ENCODE results near the gene PLIN3. TPM values are rescaled to one million over a fixed set of nuclear protein-coding genes. Genes with fewer than 3 reads are reported as not detected.

The PLIN3 gene
- total and polyA plus RNA-seq, 7 donors = 20.3 to 191 (median 34.2) TPM

GRCh38 chr19:4911786-4912672 lies 44.6 kb upstream of the PLIN3 start:
- Histone ChIP-seq H3K27me3 (peaks cover 6 to 21% (median 12%) of the 10 kb centered on the region in 3 donors), H3K4me1 (peaks cover 0 to 38% (median 29%) of the 10 kb centered on the region in 4 donors), H3K36me3 (no peaks in the 10 kb centered on the region), H3K27ac (peak overlapping the region in 3 of 4 donors; percentile 14 to 42 (median 42)), H3K9me3 (no peaks in the 10 kb centered on the region), H3K4me3 (peak overlapping the region in 2 of 4 donors; percentile 15 to 72)
- DNase-seq = peak; percentile 75
- TF ChIP-seq CTCF (IDR thresholded peaks at IDR 0.05) (peak; percentile 51 to 73 (median 60)), POLR2AphosphoS5 (IDR thresholded peaks at IDR 0.05) (peak in 1 of 4 donors; percentile 27), EP300 (IDR thresholded peaks at IDR 0.05) (no peak), POLR2A (IDR thresholded peaks at IDR 0.05) (no peak)
- intact Hi-C loops (cut with DNase I) = loop anchor here (1.0 kb wide), 2 partner anchors 40 to 119 kb away; no protein-coding TSS in a partner anchor
- 29 to 30% methylated on average over 29 of the region's 29 CpGs for WGBS, 2 donors

GRCh38 chr19:4911314-4911713 lies 43.8 kb upstream of the PLIN3 start:
- WGBS, 2 donors = 44 to 73% methylated on average over 15 of the region's 15 CpGs
- H3K27me3 ChIP-seq = peaks cover 6 to 21% (median 12%) of the 10 kb centered on the region in 3 donors
- intact Hi-C loops (cut with DNase I) = no loop called here
- no peak for TF ChIP-seq POLR2AphosphoS5 (IDR thresholded peaks at IDR 0.05)
- TF ChIP-seq POLR2A (IDR thresholded peaks at IDR 0.05) = no peak
- TF ChIP-seq EP300 (IDR thresholded peaks at IDR 0.05) = no peak
- no peak for TF ChIP-seq CTCF (IDR thresholded peaks at IDR 0.05)
- no peaks in the 10 kb centered on the region for H3K36me3 ChIP-seq
- no peak for DNase-seq
- peaks cover 0 to 38% (median 29%) of the 10 kb centered on the region in 4 donors for H3K4me1 ChIP-seq
- peak overlapping the region in 3 of 4 donors; percentile 14 to 42 (median 42) for H3K27ac ChIP-seq
- H3K9me3 ChIP-seq = no peaks in the 10 kb centered on the region
- peak overlapping the region in 2 of 4 donors; percentile 15 to 72 for H3K4me3 ChIP-seq

- peaks cover 0 to 37% (median 29%) of the 10 kb centered on the region in 4 donors for H3K4me1 ChIP-seq
These were observed 43.3 kb upstream of the PLIN3 start for GRCh38 chr19:4910594-4911281.

More at GRCh38 chr19:4910594-4911281, 43.3 kb upstream of the PLIN3 start:
- 29 to 66% methylated on average over 23 of the region's 23 CpGs for WGBS, 2 donors
- Histone ChIP-seq H3K4me3 (peak overlapping the region; percentile 49 to 72 (median 66)), H3K27me3 (peaks cover 6 to 21% (median 12%) of the 10 kb centered on the region in 3 donors), H3K36me3 (no peaks in the 10 kb centered on the region), H3K9me3 (no peaks in the 10 kb centered on the region), H3K27ac (no peak overlapping the region)
- intact Hi-C loops (cut with DNase I) = loop anchor here (1.0 kb wide), 1 partner anchor 101 kb away; no protein-coding TSS in a partner anchor
- TF ChIP-seq POLR2AphosphoS5 (IDR thresholded peaks at IDR 0.05) = no peak
- TF ChIP-seq EP300 (IDR thresholded peaks at IDR 0.05) = no peak
- no peak for TF ChIP-seq CTCF (IDR thresholded peaks at IDR 0.05)
- TF ChIP-seq POLR2A (IDR thresholded peaks at IDR 0.05) = no peak
- no peak for DNase-seq
